HCT116 (cell line): ENCODE data around the gene ESR1. TPM values are rescaled to one million over a fixed set of nuclear protein-coding genes. Genes with fewer than 3 reads are reported as not detected.

Experiments
- ATAC-seq: fragments of 200-7000 bp; cut with Tn5 transposase; 2 replicates; pipeline ENCODE4 v1.9.1; 2020; ENCODE audit warnings: mild to moderate bottlenecking, moderate library complexity
- BruUV-seq: library from RNA; stranded (reverse); fragments of 400-500 nt; replicated peaks from 2 replicates; lab custom pipeline; 2021; lab: Mats Ljungman, UMichigan
- CTCF ChIA-PET: fragments of 300-600 bp; sonication (Branson Sonifier 250); formaldehyde crosslinking; loops from one replicate; lab custom pipeline; 2021; ENCODE audit warnings: antibody characterized with exemption; lab: Charles Lee
- POLR2A ChIA-PET: fragments of 300-600, 350-600 bp; sonication (Branson Sonifier 250); formaldehyde crosslinking; loops from one replicate; lab custom pipeline; 2021; ENCODE audit warnings: antibody characterized with exemption; lab: Charles Lee
- RAD21 ChIA-PET, 2 experiments: fragments of 300-600 bp; sonication (Branson Sonifier 250); formaldehyde crosslinking; loops; one replicate each; lab custom pipeline; 2023; ENCODE audit warnings: low total read pairs in 2 of 2; ENCODE audit not compliant: uncharacterized antibody in 2 of 2, unreplicated experiment in 2 of 2, low non-redundant PET in 1 of 2; lab: Charles Lee
- DNase-seq: peaks from one replicate; pipeline ENCODE4 v3.0.0-alpha.2; 2010; ENCODE audit warnings: low read depth, low spot score
- H2AFZ ChIP-seq: fragments of 200-600 bp; shearing (Covaris generic), sonication (generic); 2 replicates; pipeline ENCODE4 v1.6.1; 2017; ENCODE audit warnings: low read depth, mixed run types, mixed read lengths, antibody characterized with exemption, low read length; ENCODE audit not compliant: poor library complexity, severe bottlenecking
- H3K27ac ChIP-seq: 2 replicates; pipeline ENCODE4 v1.5.1; 2012; ENCODE audit warnings: low read depth, low read length
- H3K27me3 ChIP-seq: fragments of 200-600 bp; sonication (generic); 2 replicates; pipeline ENCODE4 v1.6.1; 2016; ENCODE audit warnings: mixed run types, low read length, mixed read lengths; ENCODE audit not compliant: insufficient read depth
- H3K36me3 ChIP-seq, 2 experiments: fragments of 200-500 bp in 1 of 2; fragments of 200-600 bp in 1 of 2; sonication (Bioruptor generic) in 1 of 2; sonication (generic) in 1 of 2; 2 replicates each; pipeline versions ENCODE4 v1.5.1 to v1.6.1; 2014 to 2016; ENCODE audit warnings: low read length in 2 of 2, inconsistent platforms in 1 of 2, mixed read lengths in 1 of 2, mixed run types in 1 of 2; ENCODE audit not compliant: insufficient read depth in 2 of 2, control insufficient read depth in 1 of 2
- H3K4me1 ChIP-seq, 2 experiments: fragments of 200-600 bp in 1 of 2; sonication (generic) in 1 of 2; 2 replicates each; pipeline versions ENCODE4 v1.5.1 to v1.6.1; 2012 to 2017; ENCODE audit warnings: low read length in 2 of 2, inconsistent platforms in 1 of 2, mild to moderate bottlenecking in 1 of 2, mixed read lengths in 1 of 2, mixed run types in 1 of 2, moderate library complexity in 1 of 2; ENCODE audit not compliant: insufficient read depth in 2 of 2, control insufficient read depth in 1 of 2
- H3K4me2 ChIP-seq: fragments of 200-600 bp; sonication (generic); 2 replicates; pipeline ENCODE4 v1.6.1; 2017; ENCODE audit warnings: mixed run types, low read length, mixed read lengths
- H3K4me3 ChIP-seq, 2 experiments: fragments of 200-600 bp in 1 of 2; sonication (generic) in 1 of 2; replicated peaks in 1 of 2; 2 replicates each; pipeline ENCODE4 v1.5.1; 2011 to 2016; ENCODE audit warnings: low read length in 2 of 2, control low read depth in 1 of 2, low read depth in 1 of 2, mild to moderate bottlenecking in 1 of 2, mixed read lengths in 1 of 2, mixed run types in 1 of 2
- H3K79me2 ChIP-seq: fragments of 200-600 bp; sonication (generic); 2 replicates; pipeline ENCODE4 v1.6.1; 2017; ENCODE audit warnings: mild to moderate bottlenecking, mixed run types, low read length, moderate library complexity, mixed read lengths; ENCODE audit not compliant: insufficient read depth
- H3K9ac ChIP-seq: fragments of 200-600 bp; sonication (generic); 2 replicates; pipeline ENCODE4 v1.6.1; 2016; ENCODE audit warnings: low read length, mixed read lengths
- H3K9me2 ChIP-seq: fragments of 200-600 bp; sonication (generic), shearing (Covaris generic); 2 replicates; pipeline ENCODE4 v1.6.1; 2017; ENCODE audit warnings: mixed run types, mild to moderate bottlenecking, moderate library complexity; ENCODE audit not compliant: insufficient read depth
- H3K9me3 ChIP-seq, 2 experiments: fragments of 200-500 bp in 1 of 2; fragments of 200-600 bp in 1 of 2; sonication (Bioruptor generic) in 1 of 2; sonication (generic) in 1 of 2; 2 replicates each; pipeline ENCODE4 v1.6.1; 2014 to 2017; ENCODE audit warnings: low read length in 2 of 2, mixed read lengths in 2 of 2, inconsistent platforms in 1 of 2, low read depth in 1 of 2, mild to moderate bottlenecking in 1 of 2, mixed run types in 1 of 2, moderate library complexity in 1 of 2; ENCODE audit not compliant: control insufficient read depth in 1 of 2, insufficient read depth in 1 of 2
- H4K20me1 ChIP-seq: fragments of 200-600 bp; sonication (generic), shearing (Covaris generic); 2 replicates; pipeline ENCODE4 v1.6.1; 2017; ENCODE audit warnings: mixed run types, mild to moderate bottlenecking, moderate library complexity; ENCODE audit not compliant: insufficient read depth
- CEBPB ChIP-seq: IDR thresholded peaks from 2 replicates; pipeline ENCODE4 v1.6.1; 2012; ENCODE audit warnings: low read depth
- EGR1 ChIP-seq: IDR thresholded peaks from 2 replicates; pipeline ENCODE4 v1.6.1; 2012; ENCODE audit warnings: low read depth
- EZH2phosphoT487 ChIP-seq: fragments of 200-600 bp; IDR thresholded peaks from 2 replicates; pipeline ENCODE4 v1.6.1; 2018; ENCODE audit warnings: antibody characterized with exemption, borderline replicate concordance
- MAX ChIP-seq: IDR thresholded peaks from 2 replicates; pipeline ENCODE4 v1.6.1; 2012
- POLR2A ChIP-seq: IDR thresholded peaks from 2 replicates; pipeline ENCODE4 v1.7.0; 2011; ENCODE audit warnings: borderline replicate concordance; ENCODE audit not compliant: insufficient read depth, insufficient read length; ENCODE audit errors: extremely low read depth
- POLR2AphosphoS5 ChIP-seq: IDR thresholded peaks from 2 replicates; pipeline ENCODE4 v1.6.1; 2011; ENCODE audit warnings: mild to moderate bottlenecking, low read depth, low read length, moderate library complexity
- REST ChIP-seq: IDR thresholded peaks from 2 replicates; pipeline ENCODE4 v1.6.1; 2012; ENCODE audit warnings: low read depth
- SP1 ChIP-seq: IDR thresholded peaks from 2 replicates; pipeline ENCODE4 v1.6.1; 2012; ENCODE audit warnings: low read depth
- TCF7L2 ChIP-seq: IDR thresholded peaks from 2 replicates; pipeline ENCODE4 v1.7.0; 2011; ENCODE audit warnings: borderline replicate concordance, inconsistent platforms; ENCODE audit not compliant: insufficient read depth, insufficient read length; ENCODE audit errors: extremely low read depth
- ZFX ChIP-seq: fragments of 450-650 bp; IDR thresholded peaks from 2 replicates; pipeline ENCODE4 v1.6.1; 2017
- ZNF274 ChIP-seq: fragments of 200-500 bp; sonication (Bioruptor generic); IDR thresholded peaks from 2 replicates; pipeline ENCODE4 v1.6.1; 2014; ENCODE audit warnings: mild to moderate bottlenecking, low read depth, low read length, inconsistent platforms
- intact Hi-C: fragments of 100-400 bp; cut with micrococcal nuclease; formaldehyde crosslinking; loops from 2 replicates; pipeline ENCODE4 v1.10.0; 2022
- total RNA-seq: library from RNA; stranded (reverse); gene quantifications from one replicate; pipeline ENCODE4 v1.2.1, GENCODE V29; 2021; ENCODE audit not compliant: unreplicated experiment

The ESR1 gene
- total RNA-seq, 1 experiment from 2014 or later: 0.17 TPM

- Histone ChIP-seq H3K9me2 (no peaks in the 10 kb centered on the region), H2AFZ (no peak overlapping the region), H3K4me3 (no peak overlapping the region), H3K79me2 (no peaks in the 10 kb centered on the region), H3K36me3 (no peaks in the 10 kb centered on the region), H3K27me3 (no peaks in the 10 kb centered on the region; the same call in 1 of the 2 replicates), H3K9ac (no peak overlapping the region), H4K20me1 (no peaks in the 10 kb centered on the region), H3K27ac (no peak overlapping the region), H3K4me2 (no peak overlapping the region), H3K4me1 (no peaks in the 10 kb centered on the region), H3K9me3 (no peaks in the 10 kb centered on the region)
- ATAC-seq (no peak), DNase-seq (no peak)
- no TSS peak for BruUV-seq
- RAD21 ChIA-PET: no interaction called here
- CTCF ChIA-PET: no interaction called here
- TF ChIP-seq POLR2A (no peak), ZNF274 (no peak), ZFX (no peak), CEBPB (no peak), EZH2phosphoT487 (no peak), POLR2AphosphoS5 (no peak), SP1 (no peak)
- POLR2A ChIA-PET: no interaction called here
- intact Hi-C loops: no loop called here
Observed at GRCh38 chr6:151876122-151876521, 68.6 kb downstream of the ESR1 start.

DNA sequence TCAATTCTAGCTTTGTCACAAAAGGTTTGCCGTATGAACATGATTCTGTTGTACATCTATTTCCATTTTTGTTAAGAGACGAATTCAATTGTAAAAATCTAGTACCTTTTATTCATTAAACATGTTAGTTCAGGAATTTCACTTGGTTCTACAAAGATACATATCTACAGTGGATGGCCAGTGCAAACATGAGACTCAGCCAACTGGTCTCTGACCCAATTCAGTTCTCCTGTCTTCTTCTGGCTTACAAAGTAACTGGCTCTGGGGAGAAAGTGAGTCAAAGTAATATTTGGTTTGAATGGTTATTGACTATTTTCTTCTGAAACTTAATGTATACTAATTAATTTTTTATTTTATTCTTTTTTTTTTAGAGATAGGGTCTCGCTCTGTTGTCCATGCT is 70.0 kb downstream of the ESR1 start:
- Histone ChIP-seq H3K36me3 (no peaks in the 10 kb centered on the region), H3K4me3 (no peak overlapping the region), H4K20me1 (no peaks in the 10 kb centered on the region), H3K9ac (no peak overlapping the region), H3K27ac (no peak overlapping the region), H3K27me3 (no peaks in the 10 kb centered on the region; the same call in 1 of the 2 replicates), H3K9me2 (no peaks in the 10 kb centered on the region), H3K9me3 (no peaks in the 10 kb centered on the region), H3K4me1 (no peaks in the 10 kb centered on the region), H2AFZ (no peak overlapping the region), H3K79me2 (no peaks in the 10 kb centered on the region), H3K4me2 (no peak overlapping the region)
- intact Hi-C loops: no loop called here
- CTCF ChIA-PET: no interaction called here
- POLR2A ChIA-PET: no interaction called here
- TF ChIP-seq REST: no peak
- TF ChIP-seq TCF7L2: no peak
- TF ChIP-seq MAX: no peak
- TF ChIP-seq EGR1: no peak
- DNase-seq (no peak), ATAC-seq (no peak)
- RAD21 ChIA-PET: no interaction called here
- no TSS peak for BruUV-seq
